Trophoblast cell (in vitro differentiated cells and primary cell): ENCODE data around the gene RHAG.

Source experiments
- DNase-seq, 2 donors: peaks; one replicate each; pipeline ENCODE4 v3.0.0-alpha.2; 2016
- H2AFZ ChIP-seq: 2 replicates; pipeline ENCODE4 v1.6.1; 2013; ENCODE audit warnings: low read length, moderate library complexity, mild to moderate bottlenecking; ENCODE audit not compliant: insufficient read depth, poor library complexity
- H2AK5ac ChIP-seq: 2 replicates; pipeline ENCODE4 v1.6.1; 2013; ENCODE audit warnings: mild to moderate bottlenecking, low read length
- H2BK120ac ChIP-seq: 2 replicates; pipeline ENCODE4 v1.6.1; 2013; ENCODE audit warnings: low read length, mild to moderate bottlenecking, moderate library complexity; ENCODE audit not compliant: insufficient read depth, poor library complexity
- H2BK12ac ChIP-seq: 2 replicates; pipeline ENCODE4 v1.6.1; 2013; ENCODE audit warnings: mild to moderate bottlenecking, low read length, moderate library complexity
- H2BK5ac ChIP-seq: 2 replicates; pipeline ENCODE4 v1.6.1; 2013; ENCODE audit warnings: low read length, low read depth, moderate library complexity, mild to moderate bottlenecking; ENCODE audit not compliant: poor library complexity
- H3K14ac ChIP-seq: 2 replicates; pipeline ENCODE4 v1.6.1; 2013; ENCODE audit warnings: mild to moderate bottlenecking, low read length
- H3K18ac ChIP-seq: 2 replicates; pipeline ENCODE4 v1.6.1; 2013; ENCODE audit warnings: mild to moderate bottlenecking, low read length
- H3K23ac ChIP-seq: 2 replicates; pipeline ENCODE4 v1.6.1; 2013; ENCODE audit warnings: low read length
- H3K27ac ChIP-seq: 2 replicates; pipeline ENCODE4 v1.5.1; 2013; ENCODE audit warnings: low read depth, mild to moderate bottlenecking, inconsistent platforms, low read length, moderate library complexity
- H3K27me3 ChIP-seq: 2 replicates; pipeline ENCODE4 v1.6.1; 2013; ENCODE audit warnings: inconsistent platforms, mild to moderate bottlenecking, low read length, moderate library complexity; ENCODE audit not compliant: insufficient read depth
- H3K36me3 ChIP-seq, 2 experiments: 1 replicate in 1 of 2; 2 replicates in 1 of 2; pipeline ENCODE4 v1.6.1; 2013; ENCODE audit warnings: low read length in 2 of 2, mild to moderate bottlenecking in 2 of 2, moderate library complexity in 1 of 2; ENCODE audit not compliant: insufficient read depth in 2 of 2, control insufficient read depth in 1 of 2
- H3K4ac ChIP-seq: 2 replicates; pipeline ENCODE4 v1.6.1; 2013; ENCODE audit warnings: low read depth, mild to moderate bottlenecking, low read length, moderate library complexity
- H3K4me1 ChIP-seq, 2 experiments: 1 replicate in 1 of 2; 2 replicates in 1 of 2; pipeline ENCODE4 v1.6.1; 2013; ENCODE audit warnings: low read length in 2 of 2, mild to moderate bottlenecking in 2 of 2, moderate library complexity in 1 of 2; ENCODE audit not compliant: insufficient read depth in 2 of 2, control insufficient read depth in 1 of 2
- H3K4me2 ChIP-seq: 2 replicates; pipeline ENCODE4 v1.6.1; 2013; ENCODE audit warnings: inconsistent platforms, mild to moderate bottlenecking, low read length, moderate library complexity
- H3K4me3 ChIP-seq: 2 replicates; pipeline ENCODE4 v1.5.1; 2013; ENCODE audit warnings: mild to moderate bottlenecking, low read depth, low read length, inconsistent platforms
- H3K79me1 ChIP-seq: one replicate; pipeline ENCODE4 v1.6.1; 2013; ENCODE audit warnings: low read length
- H3K79me2 ChIP-seq: 2 replicates; pipeline ENCODE4 v1.6.1; 2013; ENCODE audit warnings: low read length, mild to moderate bottlenecking; ENCODE audit not compliant: control insufficient read depth, insufficient read depth, poor library complexity
- H3K9ac ChIP-seq: 2 replicates; pipeline ENCODE4 v1.6.1; 2013; ENCODE audit warnings: mild to moderate bottlenecking, low read length
- H3K9me3 ChIP-seq: 2 replicates; pipeline ENCODE4 v1.6.1; 2013; ENCODE audit warnings: low read depth, mild to moderate bottlenecking, control low read depth, inconsistent platforms, low read length; ENCODE audit not compliant: insufficient read depth
- H4K12ac ChIP-seq: 2 replicates; pipeline ENCODE4 v1.6.1; 2013; ENCODE audit warnings: low read depth, mild to moderate bottlenecking, low read length, moderate library complexity
- H4K8ac ChIP-seq: 2 replicates; pipeline ENCODE4 v1.6.1; 2013; ENCODE audit warnings: low read depth, mild to moderate bottlenecking, low read length, moderate library complexity
- H4K91ac ChIP-seq: one replicate; pipeline ENCODE4 v1.6.1; 2013; ENCODE audit warnings: low read depth, mild to moderate bottlenecking, low read length, moderate library complexity
- WGBS: extraction: QIAGEN DNeasy Blood & Tissue Kit; methylation state at CpG from one replicate; pipeline ENCODE4 v1.1.7; 2013; ENCODE audit warnings: missing lambda C conversion rate; ENCODE audit not compliant: insufficient read length, insufficient coverage; ENCODE audit errors: extremely low coverage; 5-methylcytosine and 5-hydroxymethylcytosine counted together

Gene RHAG

GRCh38 chr6:49651239-49651638 is 14.6 kb upstream of the RHAG start:
- Histone ChIP-seq H3K79me1 (no peaks in the 10 kb centered on the region), H3K27ac (no peak overlapping the region), H3K27me3 (no peaks in the 10 kb centered on the region), H4K91ac (no peak overlapping the region), H4K8ac (no peak overlapping the region), H3K4me2 (no peak overlapping the region), H2BK5ac (no peak overlapping the region), H2BK120ac (no peak overlapping the region), H3K4ac (no peak overlapping the region), H3K14ac (no peak overlapping the region), H3K9ac (no peak overlapping the region), H2AFZ (no peak overlapping the region), H3K4me1 (no peaks in the 10 kb centered on the region), H3K79me2 (no peaks in the 10 kb centered on the region), H3K18ac (no peak overlapping the region), H2BK12ac (no peak overlapping the region), H4K12ac (no peak overlapping the region), H3K23ac (no peak overlapping the region), H3K9me3 (no peaks in the 10 kb centered on the region), H3K4me3 (no peak overlapping the region), H3K36me3 (no peaks in the 10 kb centered on the region), H2AK5ac (no peak overlapping the region)
- no peak for DNase-seq
- WGBS, result no CpG with 5 or more reads among the region's 2 CpGs

- H3K79me2 ChIP-seq, result no peaks in the 10 kb centered on the region
- H3K4me1 ChIP-seq, result no peaks in the 10 kb centered on the region
- no peaks in the 10 kb centered on the region for H3K79me1 ChIP-seq
- no peak overlapping the region for H3K4me3 ChIP-seq
- no peak overlapping the region for H2BK5ac ChIP-seq
- H2BK12ac ChIP-seq, result no peak overlapping the region
- WGBS, result no CpG with 5 or more reads among the region's 1 CpG
- H3K4ac ChIP-seq, result no peak overlapping the region
- H3K27me3 ChIP-seq, result no peaks in the 10 kb centered on the region
- no peak overlapping the region for H3K27ac ChIP-seq
- H3K9me3 ChIP-seq, result no peaks in the 10 kb centered on the region
- no peak for DNase-seq
- H3K4me2 ChIP-seq, result no peak overlapping the region
- H4K91ac ChIP-seq, result no peak overlapping the region
- H2AK5ac ChIP-seq, result no peak overlapping the region
- H3K9ac ChIP-seq, result no peak overlapping the region
- no peak overlapping the region for H3K23ac ChIP-seq
- no peaks in the 10 kb centered on the region for H3K36me3 ChIP-seq
- no peak overlapping the region for H2AFZ ChIP-seq
- H4K12ac ChIP-seq, result no peak overlapping the region
- no peak overlapping the region for H4K8ac ChIP-seq
- no peak overlapping the region for H3K14ac ChIP-seq
- H2BK120ac ChIP-seq, result no peak overlapping the region
- no peak overlapping the region for H3K18ac ChIP-seq
These were observed 13.3 kb upstream of the RHAG start for GRCh38 chr6:49649988-49650387.

- Histone ChIP-seq H3K79me1 (no peaks in the 10 kb centered on the region), H3K27ac (no peak overlapping the region), H3K18ac (no peak overlapping the region)
These were observed 11.4 kb upstream of the RHAG start for GRCh38 chr6:49648036-49648435.

GRCh38 chr6:49647476-49647875 is 10.8 kb upstream of the RHAG start:
- no peak overlapping the region for H4K12ac ChIP-seq
- DNase-seq, result no peak
- H3K14ac ChIP-seq, result no peak overlapping the region
- H3K79me1 ChIP-seq, result no peaks in the 10 kb centered on the region
- H3K27me3 ChIP-seq, result no peaks in the 10 kb centered on the region
- H3K4me2 ChIP-seq, result no peak overlapping the region
- no peak overlapping the region for H3K23ac ChIP-seq
- no peak overlapping the region for H3K18ac ChIP-seq
- no peak overlapping the region for H4K91ac ChIP-seq
- no peak overlapping the region for H3K4ac ChIP-seq
- H3K27ac ChIP-seq, result no peak overlapping the region
- H2BK120ac ChIP-seq, result no peak overlapping the region
- no peak overlapping the region for H3K9ac ChIP-seq
- no peaks in the 10 kb centered on the region for H3K9me3 ChIP-seq
- H2BK5ac ChIP-seq, result no peak overlapping the region
- H2AK5ac ChIP-seq, result no peak overlapping the region
- no peak overlapping the region for H2AFZ ChIP-seq
- H3K36me3 ChIP-seq, result no peaks in the 10 kb centered on the region
- no CpG with 5 or more reads among the region's 2 CpGs for WGBS
- H3K4me3 ChIP-seq, result no peak overlapping the region
- no peaks in the 10 kb centered on the region for H3K4me1 ChIP-seq
- H2BK12ac ChIP-seq, result no peak overlapping the region
- H4K8ac ChIP-seq, result no peak overlapping the region
- no peaks in the 10 kb centered on the region for H3K79me2 ChIP-seq

More at GRCh38 chr6:49648036-49648435, 11.4 kb upstream of the RHAG start:
- no peak overlapping the region for H4K8ac ChIP-seq
- no peaks in the 10 kb centered on the region for H3K79me2 ChIP-seq
- H3K4me1 ChIP-seq, result no peaks in the 10 kb centered on the region
- H3K14ac ChIP-seq, result no peak overlapping the region
- H4K12ac ChIP-seq, result no peak overlapping the region
- H3K36me3 ChIP-seq, result no peaks in the 10 kb centered on the region
- H3K27me3 ChIP-seq, result no peaks in the 10 kb centered on the region
- H3K4ac ChIP-seq, result no peak overlapping the region
- H2AFZ ChIP-seq, result no peak overlapping the region
- no peak overlapping the region for H2BK5ac ChIP-seq
- H3K9ac ChIP-seq, result no peak overlapping the region
- no peak overlapping the region for H3K4me3 ChIP-seq
- H3K23ac ChIP-seq, result no peak overlapping the region
- H2BK12ac ChIP-seq, result no peak overlapping the region
- H3K9me3 ChIP-seq, result no peaks in the 10 kb centered on the region
- DNase-seq, result no peak
- no peak overlapping the region for H2AK5ac ChIP-seq
- no peak overlapping the region for H3K4me2 ChIP-seq
- H2BK120ac ChIP-seq, result no peak overlapping the region
- no peak overlapping the region for H4K91ac ChIP-seq
